ENCODE measurements around the gene ZP3. TPM values are rescaled to one million over a fixed set of nuclear protein-coding genes. Genes with fewer than 3 reads are reported as not detected.
"Not testable (repeated sequence)": the region's sequence is repeated elsewhere in the genome, so short reads cannot be mapped to it uniquely, and the experiment has no call there.

Gene ZP3
- total RNA-seq, 4 donors from 2014 or later, result 1.2 to 19.4 (median 2.4) TPM; not detected in 1

DNA sequence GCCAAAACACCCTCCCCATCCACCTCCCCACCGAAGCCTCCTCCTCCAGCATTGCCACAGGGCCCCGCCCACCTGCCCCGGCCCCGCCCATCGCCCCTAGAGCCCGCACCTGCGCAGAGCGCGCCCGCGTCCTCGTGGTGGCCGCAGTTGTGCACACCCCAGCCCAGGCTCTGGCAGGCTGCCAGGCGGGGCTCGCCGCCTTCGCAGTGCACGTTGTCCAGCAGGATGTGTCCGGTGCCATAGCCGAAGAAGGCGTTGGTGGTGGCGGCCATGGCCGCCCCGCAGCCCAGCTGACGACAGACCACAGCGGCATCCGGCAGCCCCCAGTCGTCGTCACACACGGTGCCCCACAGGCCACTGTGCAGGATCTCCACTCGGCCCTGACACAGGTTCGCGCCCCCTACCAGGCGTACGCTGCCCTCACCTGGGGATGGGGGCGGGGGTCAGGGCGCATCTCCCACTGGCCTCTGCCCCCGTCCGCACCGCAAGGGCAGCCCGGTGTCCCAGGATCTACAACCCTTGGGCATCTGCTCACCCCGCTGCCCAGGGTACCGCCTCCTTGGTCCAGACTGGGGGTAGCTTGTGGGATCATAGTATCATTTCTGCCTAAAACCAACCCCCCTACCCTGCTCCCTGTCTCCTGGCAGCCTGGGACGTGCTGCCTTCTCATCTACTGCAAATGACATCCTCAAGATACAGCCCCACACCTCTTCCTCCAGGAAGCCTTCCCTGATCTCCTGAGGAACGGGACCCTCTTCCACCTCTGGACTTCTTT is 27.2 kb upstream of the ZP3 start:
- peak; percentile 52 to 69 for DNase-seq (ENCODE audit: low spot score in 2 of 2)
- Histone ChIP-seq H3K36me3 (no peaks in the 10 kb centered on the region), H3K9me3 (no peaks in the 10 kb centered on the region), H3K27ac (peak overlapping the region in 3 of 4 donors; percentile 3 to 42 (median 26)), H3K4me1 (peaks cover 0 to 25% (median 10%) of the 10 kb centered on the region in 4 donors), H3K4me3 (peak overlapping the region; percentile 37 to 52 (median 48)), H3K27me3 (no peaks in the 10 kb centered on the region)
- 29 to 57% methylated on average over 10 to 13 of the region's 45 CpGs for WGBS, 2 donors
- TF ChIP-seq POLR2A (IDR thresholded peaks at IDR 0.05) (no peak), EP300 (IDR thresholded peaks at IDR 0.05) (peak in 1 of 2 donors; percentile 23)

DNA sequence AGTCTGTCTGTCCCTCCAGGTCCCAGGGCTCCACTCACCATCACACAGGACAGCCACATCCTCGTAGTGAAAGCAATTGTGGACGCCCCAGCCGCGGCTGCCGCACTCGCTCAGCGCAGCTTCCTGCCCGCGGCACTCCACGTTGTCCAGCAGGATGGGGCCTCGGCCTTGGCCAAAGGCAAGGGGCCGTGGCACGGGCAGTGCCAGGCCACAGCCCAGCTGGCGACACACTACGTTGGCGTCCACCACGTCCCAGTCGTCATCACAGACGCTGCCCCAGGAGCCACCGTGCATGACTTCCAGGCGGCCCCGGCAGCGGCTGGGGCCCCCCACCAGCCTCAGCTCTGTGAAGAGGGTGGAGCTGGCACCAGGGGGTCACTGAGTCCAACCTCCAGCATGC is 24.5 kb upstream of the ZP3 start:
- no peak for TF ChIP-seq CTCF (IDR thresholded peaks at IDR 0.05)
- no peak for TF ChIP-seq POLR2A (IDR thresholded peaks at IDR 0.05)
- TF ChIP-seq EP300 (IDR thresholded peaks at IDR 0.05), result no peak
- 94 to 95% methylated on average over 9 to 16 of the region's 23 CpGs for WGBS, 2 donors
- Histone ChIP-seq H3K27ac (no peak overlapping the region), H3K4me3 (no peak overlapping the region), H3K9me3 (no peaks in the 10 kb centered on the region), H3K36me3 (no peaks in the 10 kb centered on the region), H3K27me3 (no peaks in the 10 kb centered on the region), H3K4me1 (peaks cover 0 to 12% (median 5%) of the 10 kb centered on the region in 4 donors)
- DNase-seq (ENCODE audit: low spot score in 2 of 2), result no peak

DNA sequence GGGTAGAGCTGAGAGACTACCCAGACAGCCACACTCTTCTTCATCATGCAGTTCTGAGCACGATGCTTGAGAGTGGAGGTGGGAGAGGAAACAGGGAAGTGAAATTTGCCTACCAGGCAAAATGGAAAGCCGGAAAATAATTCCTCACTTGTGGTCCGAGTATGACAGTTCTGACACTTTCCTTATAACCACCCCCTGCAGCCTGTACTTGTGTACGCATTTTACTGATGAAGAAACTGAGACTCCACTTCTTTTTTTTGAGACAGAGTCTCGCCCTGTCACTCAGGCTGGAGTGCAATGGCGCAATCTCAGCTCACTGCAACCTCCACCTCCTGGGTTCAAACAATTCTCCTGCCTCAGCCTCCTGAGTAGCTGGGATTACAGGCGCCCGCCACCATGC is 21.7 kb upstream of the ZP3 start:
- not testable (repeated sequence) for H3K4me3 ChIP-seq; H3K36me3 ChIP-seq; H3K9me3 ChIP-seq; H3K27me3 ChIP-seq; H3K4me1 ChIP-seq; DNase-seq (ENCODE audit: low spot score in 2 of 2)
- WGBS, 2 donors, result 74 to 75% methylated on average over 8 of the region's 8 CpGs
- peak in 1 of 2 donors; percentile 19 for TF ChIP-seq EP300 (IDR thresholded peaks at IDR 0.05)
- peak overlapping the region in 1 of 4 donors; percentile 26 for H3K27ac ChIP-seq

DNA sequence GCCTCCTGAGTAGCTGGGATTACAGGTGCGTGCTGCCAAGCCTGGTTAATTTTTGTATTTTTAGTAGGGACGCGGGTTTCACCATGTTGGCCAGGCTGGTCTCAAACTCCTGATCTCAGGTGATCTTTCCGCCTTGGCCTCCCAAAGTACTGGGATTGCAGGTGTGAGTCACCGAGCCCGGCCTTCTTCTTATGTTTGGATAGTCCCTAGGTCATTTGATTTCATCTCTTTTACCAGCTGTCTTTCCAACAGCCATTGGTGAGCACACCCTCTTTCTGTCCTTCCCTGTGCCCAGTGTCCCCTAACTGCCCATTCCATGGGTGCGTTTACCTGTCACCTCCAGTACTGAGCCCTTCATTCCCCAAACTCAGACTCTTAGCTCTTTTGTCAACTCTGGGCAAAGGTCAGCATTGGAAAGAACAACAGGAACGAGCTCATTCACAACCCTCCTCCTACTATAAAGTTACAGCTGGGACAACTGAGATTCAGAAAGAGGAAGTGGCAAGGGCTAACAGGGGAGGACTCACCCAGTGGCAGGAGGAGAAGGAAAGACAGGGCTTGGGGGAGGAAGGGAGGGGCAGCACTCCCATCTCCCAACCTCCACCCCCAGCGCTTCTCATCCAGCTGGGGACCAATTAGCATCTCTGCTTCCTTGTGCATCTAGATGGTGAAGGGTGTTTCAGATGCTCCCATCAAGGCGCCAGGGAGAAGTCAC is 20.8 kb upstream of the ZP3 start:
- Histone ChIP-seq H3K9me3 (no peaks in the 10 kb centered on the region), H3K27me3 (no peaks in the 10 kb centered on the region), H3K27ac (peak overlapping the region in 1 of 4 donors; percentile 26), H3K36me3 (no peaks in the 10 kb centered on the region), H3K4me1 (no peaks in the 10 kb centered on the region), H3K4me3 (no peak overlapping the region)
- TF ChIP-seq POLR2A (IDR thresholded peaks at IDR 0.05), result no peak
- TF ChIP-seq EP300 (IDR thresholded peaks at IDR 0.05), result peak in 1 of 2 donors; percentile 47
- no peak for DNase-seq (ENCODE audit: low spot score in 2 of 2)
- WGBS, 2 donors, result 82 to 83% methylated on average over 10 of the region's 10 CpGs

GRCh38 chr7:76405738-76406137 is 19.0 kb upstream of the ZP3 start:
- Histone ChIP-seq H3K4me1 (no peaks in the 10 kb centered on the region), H3K27ac (no peak overlapping the region), H3K36me3 (no peaks in the 10 kb centered on the region), H3K4me3 (no peak overlapping the region), H3K9me3 (no peaks in the 10 kb centered on the region), H3K27me3 (no peaks in the 10 kb centered on the region)
- 85 to 92% methylated on average over 9 of the region's 9 CpGs for WGBS, 2 donors
- no peak for DNase-seq (ENCODE audit: low spot score in 2 of 2)
- no peak for TF ChIP-seq CTCF (IDR thresholded peaks at IDR 0.05)
- TF ChIP-seq EP300 (IDR thresholded peaks at IDR 0.05), result no peak
- no peak for TF ChIP-seq POLR2A (IDR thresholded peaks at IDR 0.05)

DNA sequence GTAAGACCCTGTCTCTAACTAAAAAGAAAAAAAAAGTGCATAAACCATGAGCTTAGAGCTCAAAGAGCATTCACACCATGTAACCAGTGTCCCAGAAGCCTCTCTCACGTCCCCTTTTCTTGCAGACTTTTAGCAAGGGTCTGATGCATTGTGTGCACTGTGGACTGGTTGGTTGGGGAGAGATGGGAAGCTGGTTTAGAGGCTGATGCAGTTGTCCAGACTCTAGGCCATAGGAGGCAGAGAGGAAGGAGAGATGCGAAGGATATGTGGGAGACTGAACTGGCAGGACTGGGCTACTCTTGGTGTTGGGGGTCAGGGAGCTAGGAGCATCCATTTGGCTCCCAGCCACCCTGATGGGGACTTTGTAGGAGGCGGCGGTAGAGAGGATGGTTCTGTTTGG is 17.0 kb upstream of the ZP3 start:
- 71 to 82% methylated on average over 4 of the region's 4 CpGs for WGBS, 2 donors
- Histone ChIP-seq H3K9me3 (no peaks in the 10 kb centered on the region), H3K36me3 (no peaks in the 10 kb centered on the region), H3K4me1 (no peaks in the 10 kb centered on the region), H3K27me3 (no peaks in the 10 kb centered on the region), H3K27ac (no peak overlapping the region), H3K4me3 (no peak overlapping the region)
- DNase-seq (ENCODE audit: low spot score in 2 of 2), result no peak
- TF ChIP-seq CTCF (IDR thresholded peaks at IDR 0.05), result no peak
- TF ChIP-seq POLR2A (IDR thresholded peaks at IDR 0.05), result no peak
- TF ChIP-seq EP300 (IDR thresholded peaks at IDR 0.05), result no peak
